ENCODE data around the gene FPR2. TPM values are rescaled to one million over a fixed set of nuclear protein-coding genes. Genes with fewer than 3 reads are reported as not detected.

FPR2 gene
- total and polyA plus RNA-seq, 2 of the 13 experiments (the other 11 are each of a cell fraction or from before 2014, with no cell fraction given): not detected

GRCh38 chr19:51721905-51722304, 39.1 kb upstream of the FPR2 start:
- Histone ChIP-seq H2AFZ (ENCODE audit: low read length) (no peak overlapping the region), H3K4me3 (replicated peaks in 1 of 3; ENCODE audit: insufficient read depth in 1 of 3, low read depth in 2 of 3, low read length in 3 of 3) (no peak overlapping the region)
- POLR2A ChIA-PET: no interaction called here
- TF ChIP-seq RFXANK (CRISPR knock-in tag; IDR thresholded peaks at IDR 0.05) (no peak), ZFP37 (CRISPR knock-in tag; IDR thresholded peaks at IDR 0.05; ENCODE audit: borderline replicate concordance) (no peak), NR2F2 (IDR thresholded peaks at IDR 0.05; ENCODE audit: borderline replicate concordance, low read depth) (no peak), GFI1 (CRISPR knock-in tag; IDR thresholded peaks at IDR 0.05; ENCODE audit: borderline replicate concordance) (no peak), SUZ12 (IDR thresholded peaks at IDR 0.05; ENCODE audit: low read depth, low read length) (no peak), ZNF777 (CRISPR knock-in tag; IDR thresholded peaks at IDR 0.05) (no peak), ZNF7 (CRISPR knock-in tag; IDR thresholded peaks at IDR 0.05) (no peak), KLF15 (CRISPR knock-in tag; IDR thresholded peaks at IDR 0.05; ENCODE audit: borderline replicate concordance) (no peak), SPEN (CRISPR knock-in tag; IDR thresholded peaks at IDR 0.05; ENCODE audit: low read depth) (no peak), GZF1 (CRISPR knock-in tag; IDR thresholded peaks at IDR 0.05) (no peak), RBAK (CRISPR knock-in tag; IDR thresholded peaks at IDR 0.05) (no peak), ZXDC (CRISPR knock-in tag; IDR thresholded peaks at IDR 0.05) (no peak), ZFX (CRISPR knock-in tag; IDR thresholded peaks at IDR 0.05; ENCODE audit: low read depth) (no peak)
- TF ChIP-seq, protein P1, sequence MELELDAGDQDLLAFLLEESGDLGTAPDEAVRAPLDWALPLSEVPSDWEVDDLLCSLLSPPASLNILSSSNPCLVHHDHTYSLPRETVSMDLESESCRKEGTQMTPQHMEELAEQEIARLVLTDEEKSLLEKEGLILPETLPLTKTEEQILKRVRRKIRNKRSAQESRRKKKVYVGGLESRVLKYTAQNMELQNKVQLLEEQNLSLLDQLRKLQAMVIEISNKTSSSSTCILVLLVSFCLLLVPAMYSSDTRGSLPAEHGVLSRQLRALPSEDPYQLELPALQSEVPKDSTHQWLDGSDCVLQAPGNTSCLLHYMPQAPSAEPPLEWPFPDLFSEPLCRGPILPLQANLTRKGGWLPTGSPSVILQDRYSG (CRISPR knock-in tag; IDR thresholded peaks at IDR 0.05): no peak
- TF ChIP-seq, protein P2, sequence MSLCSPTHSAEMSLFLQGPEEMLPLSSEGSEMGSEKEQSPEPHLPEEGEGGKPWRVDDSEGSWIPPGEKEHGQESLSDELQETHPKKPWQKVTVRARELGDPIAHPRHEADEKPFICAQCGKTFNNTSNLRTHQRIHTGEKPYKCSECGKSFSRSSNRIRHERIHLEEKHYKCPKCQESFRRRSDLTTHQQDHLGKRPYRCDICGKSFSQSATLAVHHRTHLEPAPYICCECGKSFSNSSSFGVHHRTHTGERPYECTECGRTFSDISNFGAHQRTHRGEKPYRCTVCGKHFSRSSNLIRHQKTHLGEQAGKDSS (CRISPR knock-in tag; IDR thresholded peaks at IDR 0.05; ENCODE audit: borderline replicate concordance, low read depth): no peak
- TF ChIP-seq, protein P3, sequence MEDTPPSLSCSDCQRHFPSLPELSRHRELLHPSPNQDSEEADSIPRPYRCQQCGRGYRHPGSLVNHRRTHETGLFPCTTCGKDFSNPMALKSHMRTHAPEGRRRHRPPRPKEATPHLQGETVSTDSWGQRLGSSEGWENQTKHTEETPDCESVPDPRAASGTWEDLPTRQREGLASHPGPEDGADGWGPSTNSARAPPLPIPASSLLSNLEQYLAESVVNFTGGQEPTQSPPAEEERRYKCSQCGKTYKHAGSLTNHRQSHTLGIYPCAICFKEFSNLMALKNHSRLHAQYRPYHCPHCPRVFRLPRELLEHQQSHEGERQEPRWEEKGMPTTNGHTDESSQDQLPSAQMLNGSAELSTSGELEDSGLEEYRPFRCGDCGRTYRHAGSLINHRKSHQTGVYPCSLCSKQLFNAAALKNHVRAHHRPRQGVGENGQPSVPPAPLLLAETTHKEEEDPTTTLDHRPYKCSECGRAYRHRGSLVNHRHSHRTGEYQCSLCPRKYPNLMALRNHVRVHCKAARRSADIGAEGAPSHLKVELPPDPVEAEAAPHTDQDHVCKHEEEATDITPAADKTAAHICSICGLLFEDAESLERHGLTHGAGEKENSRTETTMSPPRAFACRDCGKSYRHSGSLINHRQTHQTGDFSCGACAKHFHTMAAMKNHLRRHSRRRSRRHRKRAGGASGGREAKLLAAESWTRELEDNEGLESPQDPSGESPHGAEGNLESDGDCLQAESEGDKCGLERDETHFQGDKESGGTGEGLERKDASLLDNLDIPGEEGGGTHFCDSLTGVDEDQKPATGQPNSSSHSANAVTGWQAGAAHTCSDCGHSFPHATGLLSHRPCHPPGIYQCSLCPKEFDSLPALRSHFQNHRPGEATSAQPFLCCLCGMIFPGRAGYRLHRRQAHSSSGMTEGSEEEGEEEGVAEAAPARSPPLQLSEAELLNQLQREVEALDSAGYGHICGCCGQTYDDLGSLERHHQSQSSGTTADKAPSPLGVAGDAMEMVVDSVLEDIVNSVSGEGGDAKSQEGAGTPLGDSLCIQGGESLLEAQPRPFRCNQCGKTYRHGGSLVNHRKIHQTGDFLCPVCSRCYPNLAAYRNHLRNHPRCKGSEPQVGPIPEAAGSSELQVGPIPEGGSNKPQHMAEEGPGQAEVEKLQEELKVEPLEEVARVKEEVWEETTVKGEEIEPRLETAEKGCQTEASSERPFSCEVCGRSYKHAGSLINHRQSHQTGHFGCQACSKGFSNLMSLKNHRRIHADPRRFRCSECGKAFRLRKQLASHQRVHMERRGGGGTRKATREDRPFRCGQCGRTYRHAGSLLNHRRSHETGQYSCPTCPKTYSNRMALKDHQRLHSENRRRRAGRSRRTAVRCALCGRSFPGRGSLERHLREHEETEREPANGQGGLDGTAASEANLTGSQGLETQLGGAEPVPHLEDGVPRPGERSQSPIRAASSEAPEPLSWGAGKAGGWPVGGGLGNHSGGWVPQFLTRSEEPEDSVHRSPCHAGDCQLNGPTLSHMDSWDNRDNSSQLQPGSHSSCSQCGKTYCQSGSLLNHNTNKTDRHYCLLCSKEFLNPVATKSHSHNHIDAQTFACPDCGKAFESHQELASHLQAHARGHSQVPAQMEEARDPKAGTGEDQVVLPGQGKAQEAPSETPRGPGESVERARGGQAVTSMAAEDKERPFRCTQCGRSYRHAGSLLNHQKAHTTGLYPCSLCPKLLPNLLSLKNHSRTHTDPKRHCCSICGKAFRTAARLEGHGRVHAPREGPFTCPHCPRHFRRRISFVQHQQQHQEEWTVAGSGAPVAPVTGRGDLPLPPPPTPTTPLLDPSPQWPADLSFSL (CRISPR knock-in tag; IDR thresholded peaks at IDR 0.05): no peak

More at GRCh38 chr19:51721905-51722304, 39.1 kb upstream of the FPR2 start:
- H3K4me2 ChIP-seq (ENCODE audit: low read depth, low read length): no peak overlapping the region
- no peak overlapping the region for H3K9ac ChIP-seq (ENCODE audit: insufficient read depth, low read depth, low read length)
- H3K9me3 ChIP-seq (ENCODE audit: low read length): no peaks in the 10 kb centered on the region
- ATAC-seq (no peak), DNase-seq (ENCODE audit: low spot score) (no peak), FAIRE-seq (no peak)
- H3K27me3 ChIP-seq (ENCODE audit: control insufficient read depth in 1 of 2, insufficient read depth in 2 of 2, low read length in 2 of 2): peaks cover 0 to 34% of the 10 kb centered on the region in 2 experiments
- 6% methylated on average over 7 of the region's 7 CpGs for WGBS (ENCODE audit: low lambda C conversion rate)
- H3K36me3 ChIP-seq (replicated peaks in 1 of 2; ENCODE audit: control insufficient read depth in 1 of 2, insufficient read depth in 2 of 2, low read length in 2 of 2): no peaks in the 10 kb centered on the region
- no TSS peak for BruUV-seq (replicated peaks)
- in situ Hi-C loops (cut with HindIII; ENCODE audit: extremely low pct_ligation_motif_present, low pct_unique_long_range_greater_than_20kb): no loop called here
- no peaks in the 10 kb centered on the region for H3K4me1 ChIP-seq (ENCODE audit: insufficient read depth, low read length)
- intact Hi-C loops (cut with micrococcal nuclease; ENCODE audit: unreplicated experiment): no loop called here
- no peak overlapping the region for H3K27ac ChIP-seq (ENCODE audit: extremely low read length, insufficient read depth, low read length)
- H4K20me1 ChIP-seq (ENCODE audit: insufficient read depth, low read length): no peaks in the 10 kb centered on the region
- CTCF ChIA-PET (ENCODE audit: low intra/inter-chr PET ratio, low total read pairs): no interaction called here
- H3K79me2 ChIP-seq (ENCODE audit: insufficient read depth, low read length): no peaks in the 10 kb centered on the region

All from HepG2 (cell line).